ENCODE data around the gene MYO15A. TPM values are rescaled to one million over a fixed set of nuclear protein-coding genes. Genes with fewer than 3 reads are reported as not detected.

MYO15A gene
- total and polyA plus RNA-seq, 2 experiments from 2014 or later = 1.0 to 2.2 TPM

- H3K36me3 Mint-ChIP-seq (ENCODE audit: low read depth) = no peaks in the 10 kb centered on the region
- H3K9me3 Mint-ChIP-seq = no peaks in the 10 kb centered on the region
- no peak overlapping the region for H3K27ac Mint-ChIP-seq
- ATAC-seq (no peak), DNase-seq (ENCODE audit: low spot score) (no peak)
- no peak overlapping the region for H3K4me3 Mint-ChIP-seq
- Histone ChIP-seq H3K9me2 (ENCODE audit: insufficient read depth) (0 out of 2 replicates have a peak, but pooled peaks cover 4% of the 10 kb centered on the region), H4K20me1 (replicated peaks; ENCODE audit: insufficient read depth) (no peaks in the 10 kb centered on the region), H3K27me3 (ENCODE audit: insufficient read depth) (no peaks in the 10 kb centered on the region), H3K79me2 (replicated peaks; ENCODE audit: insufficient read depth) (no peaks in the 10 kb centered on the region), H2AFZ (peak overlapping the region; percentile 63; the same call in 1 of the 2 replicates), H3F3A (replicated peaks; ENCODE audit: low read depth) (no peaks in the 10 kb centered on the region), H3K4me1 (ENCODE audit: insufficient read depth) (no peaks in the 10 kb centered on the region), H3K4me3 (no peak overlapping the region), H3K36me3 (ENCODE audit: insufficient read depth) (no peaks in the 10 kb centered on the region), H3K4me2 (no peak overlapping the region), H3K27ac (ENCODE audit: low read depth) (no peak overlapping the region)
- H3K4me1 Mint-ChIP-seq = no peaks in the 10 kb centered on the region
- TF ChIP-seq ZNF331 (CRISPR knock-in tag; IDR thresholded peaks at IDR 0.05; ENCODE audit: low read depth) = no peak
- peaks cover 5% of the 10 kb centered on the region for H3K27me3 Mint-ChIP-seq (ENCODE audit: insufficient read depth, low read depth, poor library complexity)
Observed at GRCh38 chr17:18076936-18077335, 31.6 kb upstream of the MYO15A start.

DNA sequence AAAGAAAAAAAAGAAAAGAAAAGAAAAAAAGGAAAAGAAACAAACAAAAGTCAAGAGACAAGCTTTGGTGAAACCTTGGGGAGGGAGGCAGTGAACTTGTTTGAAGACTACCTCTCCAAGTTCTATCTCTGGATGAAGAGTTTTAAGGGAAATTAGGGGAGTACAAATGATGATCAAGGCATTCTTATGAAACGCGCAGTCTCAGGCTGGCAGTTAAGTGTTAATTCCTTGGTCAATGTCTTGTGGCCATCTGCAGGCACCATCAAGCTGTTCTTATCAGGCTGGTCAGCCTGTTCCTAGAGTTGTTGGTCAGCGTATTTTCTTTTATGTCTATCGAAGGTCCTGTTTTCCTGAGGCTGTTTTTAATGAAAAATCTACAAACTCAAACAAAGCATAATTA is 29.0 kb upstream of the MYO15A start:
- Mint-ChIP-seq H3K27ac (no peak overlapping the region), H3K4me3 (no peak overlapping the region), H3K27me3 (ENCODE audit: insufficient read depth, low read depth, poor library complexity) (peaks cover 8% of the 10 kb centered on the region), H3K36me3 (ENCODE audit: low read depth) (no peaks in the 10 kb centered on the region), H3K9me3 (no peaks in the 10 kb centered on the region), H3K4me1 (no peaks in the 10 kb centered on the region)
- Histone ChIP-seq H4K20me1 (replicated peaks; ENCODE audit: insufficient read depth) (no peaks in the 10 kb centered on the region), H2AFZ (0 out of 2 replicates have a peak overlapping the region, but pooled peaks have one; percentile 33), H3K27me3 (ENCODE audit: insufficient read depth) (no peaks in the 10 kb centered on the region), H3K36me3 (ENCODE audit: insufficient read depth) (no peaks in the 10 kb centered on the region), H3K4me3 (no peak overlapping the region), H3K4me1 (ENCODE audit: insufficient read depth) (no peaks in the 10 kb centered on the region), H3K4me2 (no peak overlapping the region), H3F3A (replicated peaks; ENCODE audit: low read depth) (no peaks in the 10 kb centered on the region), H3K9me2 (ENCODE audit: insufficient read depth) (0 out of 2 replicates have a peak, but pooled peaks cover 4% of the 10 kb centered on the region), H3K79me2 (replicated peaks; ENCODE audit: insufficient read depth) (no peaks in the 10 kb centered on the region), H3K27ac (ENCODE audit: low read depth) (no peak overlapping the region)
- DNase-seq (ENCODE audit: low spot score) (no peak), ATAC-seq (no peak)
- no peak for TF ChIP-seq CREB1 (CRISPR knock-in tag; IDR thresholded peaks at IDR 0.05; ENCODE audit: low read depth)
- no peak for TF ChIP-seq NANOG (IDR thresholded peaks at IDR 0.05; ENCODE audit: borderline replicate concordance)
- TF ChIP-seq ZNF114 (CRISPR knock-in tag; IDR thresholded peaks at IDR 0.05) = no peak
- TF ChIP-seq REST (IDR thresholded peaks at IDR 0.05; ENCODE audit: unreplicated experiment) = no peak
- TF ChIP-seq POLR2AphosphoS5 (IDR thresholded peaks at IDR 0.05; ENCODE audit: low read depth) = no peak
- no peak for TF ChIP-seq ZNF331 (CRISPR knock-in tag; IDR thresholded peaks at IDR 0.05; ENCODE audit: low read depth)
- no peak for TF ChIP-seq JUNB (IDR thresholded peaks at IDR 0.05; ENCODE audit: unreplicated experiment)
- TF ChIP-seq STAT1 (IDR thresholded peaks at IDR 0.05; ENCODE audit: unreplicated experiment) = no peak
- no peak for TF ChIP-seq CTCF (conservative IDR thresholded peaks at IDR 0.05; ENCODE audit: low read depth in 2 of 2)

Data from GM23338 (cell line).